Chondrocyte (in vitro differentiated cells): ENCODE data around the gene CUL1. TPM values are rescaled to one million over a fixed set of nuclear protein-coding genes. Genes with fewer than 3 reads are reported as not detected.

Experiments
- DNase-seq: peaks from one replicate; pipeline ENCODE4 v3.0.0; 2021; ENCODE audit warnings: mixed read lengths, low spot score
- H3K27ac Mint-ChIP-seq: one replicate; pipeline ENCODE4 v1.8.0; 2021; ENCODE audit warnings: mild to moderate bottlenecking, moderate library complexity, mixed read lengths; ENCODE audit not compliant: unreplicated experiment
- H3K27me3 Mint-ChIP-seq: 2 replicates; pipeline ENCODE4 v1.8.0; 2021; ENCODE audit warnings: low read depth, mixed read lengths
- H3K36me3 Mint-ChIP-seq: 2 replicates; pipeline ENCODE4 v1.8.0; 2021; ENCODE audit warnings: low read depth, mixed read lengths
- H3K4me1 Mint-ChIP-seq: 2 replicates; pipeline ENCODE4 v1.8.0; 2021; ENCODE audit warnings: low read depth, mild to moderate bottlenecking, mixed read lengths
- H3K4me3 Mint-ChIP-seq: one replicate; pipeline ENCODE4 v1.8.0; 2021; ENCODE audit warnings: mild to moderate bottlenecking, moderate library complexity, mixed read lengths; ENCODE audit not compliant: unreplicated experiment
- H3K9me3 Mint-ChIP-seq: 2 replicates; pipeline ENCODE4 v1.8.0; 2021; ENCODE audit warnings: low read depth, mixed read lengths
- total RNA-seq: library from RNA; stranded (reverse); gene quantifications from 3 replicates; pipeline ENCODE4 v1.2.1, GENCODE V29; 2021
- TF ChIP-seq, protein P1 (sequence below): fragments of 200-600 bp; sonication (generic); IDR thresholded peaks from 2 replicates; pipeline ENCODE4 v1.5.0; 2021; ENCODE audit warnings: antibody characterized with exemption, mild to moderate bottlenecking, moderate library complexity

Gene CUL1
- total RNA-seq, 1 donor from 2014 or later = 41.1 TPM

DNA sequence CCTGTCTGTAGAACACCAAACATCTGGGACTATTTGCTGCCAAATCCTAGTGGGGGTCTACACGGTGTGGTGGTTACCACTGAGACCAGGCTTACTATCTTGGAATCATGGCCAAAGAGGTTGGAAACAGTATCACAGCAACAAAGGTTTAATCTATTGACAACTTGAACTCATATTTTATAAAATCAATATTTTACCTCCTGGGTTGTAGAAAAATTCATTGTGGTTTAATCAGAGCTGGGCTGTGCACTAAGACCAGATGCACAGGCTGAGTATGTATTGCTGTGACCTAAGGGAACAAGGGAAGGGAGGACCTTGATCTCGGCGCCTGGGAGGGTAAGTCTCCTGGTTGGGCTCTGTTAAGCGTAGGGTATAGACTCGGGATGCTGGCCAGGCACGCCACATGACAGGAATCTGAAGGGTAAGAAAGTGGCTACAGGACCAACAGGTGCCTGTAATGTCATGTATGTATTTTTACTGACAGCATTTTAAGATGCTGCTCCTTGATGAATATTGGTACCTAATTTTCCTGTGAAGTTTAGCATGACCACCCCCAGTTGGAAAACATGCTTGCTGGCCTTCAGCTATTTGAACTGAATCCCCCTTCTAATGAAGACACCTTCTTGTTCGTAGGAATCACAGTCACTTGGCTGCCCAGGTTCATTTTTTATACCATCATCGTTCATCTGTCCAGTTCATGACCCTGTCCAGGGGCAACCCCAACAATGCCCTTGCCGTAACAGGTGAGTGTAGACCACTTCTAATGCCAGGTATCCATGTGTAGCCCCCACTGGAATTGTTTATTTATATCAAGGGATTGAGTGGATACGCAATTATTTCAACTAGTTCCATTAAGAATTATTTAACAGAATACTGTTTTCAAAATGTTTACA lies 105.9 kb downstream of the CUL1 start:
- Mint-ChIP-seq H3K4me3 (no peak overlapping the region), H3K36me3 (peaks cover 26% of the 10 kb centered on the region)

DNA sequence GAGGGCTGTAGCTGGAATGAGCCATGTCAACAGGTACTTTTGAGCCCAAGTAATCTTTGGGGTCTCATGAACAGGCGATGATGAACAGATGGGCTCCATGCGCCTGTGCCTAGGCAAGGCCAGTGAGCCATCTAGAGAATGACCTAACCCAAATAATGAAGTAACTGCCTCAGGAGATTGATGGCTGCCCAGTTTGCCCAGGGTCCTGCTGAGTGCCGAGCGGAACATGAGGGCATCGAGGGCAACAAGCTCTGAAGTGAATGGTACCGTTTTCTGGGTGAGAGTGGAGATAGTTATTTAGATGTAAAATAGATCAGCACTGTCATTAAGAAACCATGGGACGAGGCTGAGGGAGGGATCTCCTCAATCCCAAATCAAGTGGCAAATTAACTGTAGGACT lies 107.5 kb downstream of the CUL1 start:
- no peak for DNase-seq
- Mint-ChIP-seq H3K36me3 (peaks cover 18% of the 10 kb centered on the region), H3K27me3 (no peaks in the 10 kb centered on the region), H3K4me1 (no peaks in the 10 kb centered on the region), H3K27ac (no peak overlapping the region), H3K9me3 (no peaks in the 10 kb centered on the region), H3K4me3 (no peak overlapping the region)
- TF ChIP-seq, protein P1, sequence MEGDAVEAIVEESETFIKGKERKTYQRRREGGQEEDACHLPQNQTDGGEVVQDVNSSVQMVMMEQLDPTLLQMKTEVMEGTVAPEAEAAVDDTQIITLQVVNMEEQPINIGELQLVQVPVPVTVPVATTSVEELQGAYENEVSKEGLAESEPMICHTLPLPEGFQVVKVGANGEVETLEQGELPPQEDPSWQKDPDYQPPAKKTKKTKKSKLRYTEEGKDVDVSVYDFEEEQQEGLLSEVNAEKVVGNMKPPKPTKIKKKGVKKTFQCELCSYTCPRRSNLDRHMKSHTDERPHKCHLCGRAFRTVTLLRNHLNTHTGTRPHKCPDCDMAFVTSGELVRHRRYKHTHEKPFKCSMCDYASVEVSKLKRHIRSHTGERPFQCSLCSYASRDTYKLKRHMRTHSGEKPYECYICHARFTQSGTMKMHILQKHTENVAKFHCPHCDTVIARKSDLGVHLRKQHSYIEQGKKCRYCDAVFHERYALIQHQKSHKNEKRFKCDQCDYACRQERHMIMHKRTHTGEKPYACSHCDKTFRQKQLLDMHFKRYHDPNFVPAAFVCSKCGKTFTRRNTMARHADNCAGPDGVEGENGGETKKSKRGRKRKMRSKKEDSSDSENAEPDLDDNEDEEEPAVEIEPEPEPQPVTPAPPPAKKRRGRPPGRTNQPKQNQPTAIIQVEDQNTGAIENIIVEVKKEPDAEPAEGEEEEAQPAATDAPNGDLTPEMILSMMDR = no peak

More for the DNA sequence above, 105.9 kb downstream of the CUL1 start:
- TF ChIP-seq, protein P1 = no peak
- DNase-seq = no peak
- no peaks in the 10 kb centered on the region for H3K4me1 Mint-ChIP-seq
- no peaks in the 10 kb centered on the region for H3K27me3 Mint-ChIP-seq
- H3K27ac Mint-ChIP-seq = no peak overlapping the region
- H3K9me3 Mint-ChIP-seq = no peaks in the 10 kb centered on the region

DNA sequence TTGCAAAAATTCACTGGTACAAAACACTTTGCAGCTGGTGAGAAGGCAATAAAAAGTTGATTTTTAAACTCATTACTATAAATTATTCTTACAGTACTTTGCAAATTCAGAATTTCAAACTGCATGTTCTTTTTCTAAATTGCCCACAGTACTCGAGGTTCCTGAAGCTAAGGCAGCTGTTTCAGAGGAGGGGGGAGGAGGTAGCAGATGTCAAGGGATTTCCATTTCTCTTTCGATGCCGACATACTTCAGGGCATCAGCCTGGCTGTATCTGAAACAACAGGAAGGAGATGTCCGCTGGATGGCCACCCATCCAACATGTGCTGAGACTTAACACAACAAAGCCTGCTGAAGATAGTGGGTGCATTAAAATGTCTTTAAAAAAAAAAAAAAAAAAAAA lies 108.7 kb downstream of the CUL1 start:
- TF ChIP-seq, protein P1 = no peak
- peaks cover 16% of the 10 kb centered on the region for H3K36me3 Mint-ChIP-seq
- no peak for DNase-seq
- no peaks in the 10 kb centered on the region for H3K27me3 Mint-ChIP-seq
- no peak overlapping the region for H3K4me3 Mint-ChIP-seq
- H3K27ac Mint-ChIP-seq = no peak overlapping the region
- H3K9me3 Mint-ChIP-seq = no peaks in the 10 kb centered on the region
- no peaks in the 10 kb centered on the region for H3K4me1 Mint-ChIP-seq

DNA sequence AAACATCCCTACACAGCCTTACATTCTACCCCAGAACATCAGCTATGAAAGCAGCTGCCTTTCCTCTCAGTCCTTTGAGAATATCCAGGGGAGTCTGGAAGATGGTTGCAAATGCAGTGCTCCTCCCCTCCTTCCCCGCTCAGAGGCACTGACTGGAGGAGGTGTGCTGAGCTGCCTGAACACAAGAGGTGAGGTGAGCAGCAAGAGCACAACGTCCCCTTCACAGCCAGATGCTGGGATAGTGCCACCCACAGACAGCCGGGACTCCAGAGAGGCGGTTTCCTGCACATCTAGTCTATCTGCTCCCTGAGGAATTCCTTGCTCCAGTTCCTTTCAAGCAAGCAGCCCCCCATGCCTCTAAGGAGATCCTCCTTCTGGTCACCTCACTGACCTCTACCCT lies 111.2 kb downstream of the CUL1 start:
- peaks cover 5% of the 10 kb centered on the region for H3K4me1 Mint-ChIP-seq
- H3K36me3 Mint-ChIP-seq = peaks cover 18% of the 10 kb centered on the region
- H3K27ac Mint-ChIP-seq = no peak overlapping the region
- TF ChIP-seq, protein P1 = no peak
- no peak overlapping the region for H3K4me3 Mint-ChIP-seq
- DNase-seq = no peak
- H3K27me3 Mint-ChIP-seq = no peaks in the 10 kb centered on the region
- H3K9me3 Mint-ChIP-seq = no peaks in the 10 kb centered on the region

DNA sequence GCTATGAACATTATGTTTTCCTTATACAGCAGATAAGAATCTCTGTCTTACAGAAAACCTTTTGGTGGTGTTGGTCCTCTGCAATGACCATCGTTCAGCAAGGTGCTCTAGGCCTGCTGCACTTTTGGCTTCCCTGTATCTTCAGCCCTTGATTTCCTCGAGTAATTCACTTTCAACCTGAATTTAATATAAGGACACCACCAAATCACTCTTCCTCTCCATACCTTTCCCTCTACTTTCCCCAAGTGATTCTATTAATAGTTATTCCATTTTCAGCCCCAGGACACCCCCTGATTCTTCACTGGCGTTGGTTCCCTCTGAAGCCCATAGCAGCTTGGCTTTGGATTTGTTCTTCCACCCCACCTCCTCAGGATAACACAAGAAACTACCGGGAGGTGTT lies 113.2 kb downstream of the CUL1 start:
- Mint-ChIP-seq H3K36me3 (peaks cover 14% of the 10 kb centered on the region), H3K4me3 (no peak overlapping the region), H3K4me1 (peaks cover 26% of the 10 kb centered on the region), H3K27me3 (no peaks in the 10 kb centered on the region), H3K27ac (no peak overlapping the region), H3K9me3 (no peaks in the 10 kb centered on the region)
- DNase-seq = no peak
- TF ChIP-seq, protein P1 = no peak
